Upper lobe of left lung (tissue), 6 donors: ENCODE measurements around the gene CCDC171. TPM values are rescaled to one million over a fixed set of nuclear protein-coding genes. Genes with fewer than 3 reads are reported as not detected.

Experiments
- ATAC-seq, 2 donors: fragments of 200-7000 bp; cut with Tn5 transposase; one replicate each; pipeline ENCODE4 v1.9.1; 2022; ENCODE audit warnings: mild to moderate bottlenecking in 2 of 2, moderate library complexity in 2 of 2; ENCODE audit not compliant: low FRiP score in 2 of 2
- DNase-seq, 2 donors: peaks; one replicate each; pipeline ENCODE4 v3.0.0-alpha.2; 2019 to 2020
- H3K27ac ChIP-seq, 4 donors: fragments of 200-600 bp; sonication (generic); one replicate each; pipeline ENCODE4 v1.5.1; 2016 to 2019
- H3K27me3 ChIP-seq, 4 donors: fragments of 200-600 bp; sonication (generic); one replicate each; pipeline ENCODE4 v1.5.1; 2017 to 2019
- H3K36me3 ChIP-seq, 4 donors: fragments of 200-600 bp; sonication (generic); one replicate each; pipeline ENCODE4 v1.5.1; 2016 to 2019
- H3K4me1 ChIP-seq, 4 donors: fragments of 200-600 bp; sonication (generic); one replicate each; pipeline ENCODE4 v1.5.1; 2018 to 2019
- H3K4me3 ChIP-seq, 4 donors: fragments of 200-600 bp; sonication (generic); one replicate each; pipeline ENCODE4 v1.5.1; 2017 to 2019; ENCODE audit warnings: mild to moderate bottlenecking in 2 of 4, moderate library complexity in 1 of 4
- H3K9me3 ChIP-seq, 4 donors: fragments of 200-600 bp; sonication (generic); one replicate each; pipeline ENCODE4 v1.5.1; 2018 to 2019
- EP300 ChIP-seq, 4 donors: sonication (generic); formaldehyde crosslinking; IDR thresholded peaks; one replicate each; pipeline ENCODE4 v1.5.1; 2017; ENCODE audit warnings: antibody characterized with exemption in 4 of 4, control low read depth in 2 of 4
- POLR2A ChIP-seq, 4 donors: fragments of 450-650 bp; IDR thresholded peaks; one replicate each; pipeline ENCODE4 v1.5.1; 2016 to 2017; ENCODE audit warnings: antibody characterized with exemption in 4 of 4, mild to moderate bottlenecking in 2 of 4
- POLR2AphosphoS5 ChIP-seq, 2 donors: sonication (generic); formaldehyde crosslinking; IDR thresholded peaks; one replicate each; pipeline ENCODE4 v1.5.1; 2017; ENCODE audit warnings: antibody characterized with exemption in 2 of 2
- WGBS, 2 donors: methylation state at CpG; one replicate each; pipeline ENCODE4 v1.1.5; 2017 to 2018; 5-methylcytosine and 5-hydroxymethylcytosine counted together
- total RNA-seq, 6 donors: library from RNA; depleted of rRNA in 4 of 6; stranded (reverse); fragments of >200 nt in 4 of 6; gene quantifications; one replicate each; pipeline versions ENCODE4 v1.1.0 to v1.2.1, GENCODE V29; 2016 to 2021
- TF ChIP-seq, protein P1 (sequence below), 6 experiments: fragments of 450-650 bp in 4 of 6; fragments of 200-600 bp in 2 of 6; sonication (generic) in 2 of 6; IDR thresholded peaks; one replicate each; pipeline ENCODE4 v1.5.1; 2016 to 2019; ENCODE audit warnings: antibody characterized with exemption in 6 of 6
- donor health status: DM: no; HTN: no; CAD: no; lungs with moderate emphysema.
- donor health status: DM: no; HTN: yes; CAD: no; lungs with severe emphysema.

CCDC171 gene
- total RNA-seq, 6 donors from 2014 or later, result 2.4 to 16.8 (median 6.6) TPM

DNA sequence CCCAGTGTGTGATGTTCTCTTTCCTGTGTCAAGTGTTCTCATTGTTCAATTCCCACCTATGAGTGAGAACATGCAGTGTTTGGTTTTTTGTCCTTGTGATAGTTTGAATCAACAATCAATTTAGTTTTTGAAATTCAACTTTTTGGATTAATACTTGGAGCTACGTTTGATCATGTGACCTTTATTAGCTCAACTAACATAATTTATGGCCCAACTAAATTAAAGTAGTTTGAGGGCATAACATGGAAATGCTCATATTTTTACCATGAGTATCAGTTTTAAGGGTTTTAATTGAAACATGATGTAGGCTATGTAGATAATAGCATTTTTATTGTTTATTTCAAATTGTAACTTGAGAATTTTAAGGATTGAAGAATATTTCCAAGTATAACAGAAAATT is 168.0 kb downstream of the CCDC171 start:
- no peak for DNase-seq
- Histone ChIP-seq H3K27ac (no peak overlapping the region), H3K4me1 (no peaks in the 10 kb centered on the region), H3K36me3 (no peaks in the 10 kb centered on the region), H3K9me3 (no peaks in the 10 kb centered on the region), H3K27me3 (no peaks in the 10 kb centered on the region), H3K4me3 (no peak overlapping the region)
- WGBS, 2 donors, result 68 to 71% methylated on average over 1 of the region's 1 CpG
- ATAC-seq, result no peak
- TF ChIP-seq EP300 (IDR thresholded peaks at IDR 0.05), result no peak
- TF ChIP-seq, protein P1, sequence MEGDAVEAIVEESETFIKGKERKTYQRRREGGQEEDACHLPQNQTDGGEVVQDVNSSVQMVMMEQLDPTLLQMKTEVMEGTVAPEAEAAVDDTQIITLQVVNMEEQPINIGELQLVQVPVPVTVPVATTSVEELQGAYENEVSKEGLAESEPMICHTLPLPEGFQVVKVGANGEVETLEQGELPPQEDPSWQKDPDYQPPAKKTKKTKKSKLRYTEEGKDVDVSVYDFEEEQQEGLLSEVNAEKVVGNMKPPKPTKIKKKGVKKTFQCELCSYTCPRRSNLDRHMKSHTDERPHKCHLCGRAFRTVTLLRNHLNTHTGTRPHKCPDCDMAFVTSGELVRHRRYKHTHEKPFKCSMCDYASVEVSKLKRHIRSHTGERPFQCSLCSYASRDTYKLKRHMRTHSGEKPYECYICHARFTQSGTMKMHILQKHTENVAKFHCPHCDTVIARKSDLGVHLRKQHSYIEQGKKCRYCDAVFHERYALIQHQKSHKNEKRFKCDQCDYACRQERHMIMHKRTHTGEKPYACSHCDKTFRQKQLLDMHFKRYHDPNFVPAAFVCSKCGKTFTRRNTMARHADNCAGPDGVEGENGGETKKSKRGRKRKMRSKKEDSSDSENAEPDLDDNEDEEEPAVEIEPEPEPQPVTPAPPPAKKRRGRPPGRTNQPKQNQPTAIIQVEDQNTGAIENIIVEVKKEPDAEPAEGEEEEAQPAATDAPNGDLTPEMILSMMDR (IDR thresholded peaks at IDR 0.05), result no peak
- TF ChIP-seq POLR2A (IDR thresholded peaks at IDR 0.05), result no peak
- no peak for TF ChIP-seq POLR2AphosphoS5 (IDR thresholded peaks at IDR 0.05)

DNA sequence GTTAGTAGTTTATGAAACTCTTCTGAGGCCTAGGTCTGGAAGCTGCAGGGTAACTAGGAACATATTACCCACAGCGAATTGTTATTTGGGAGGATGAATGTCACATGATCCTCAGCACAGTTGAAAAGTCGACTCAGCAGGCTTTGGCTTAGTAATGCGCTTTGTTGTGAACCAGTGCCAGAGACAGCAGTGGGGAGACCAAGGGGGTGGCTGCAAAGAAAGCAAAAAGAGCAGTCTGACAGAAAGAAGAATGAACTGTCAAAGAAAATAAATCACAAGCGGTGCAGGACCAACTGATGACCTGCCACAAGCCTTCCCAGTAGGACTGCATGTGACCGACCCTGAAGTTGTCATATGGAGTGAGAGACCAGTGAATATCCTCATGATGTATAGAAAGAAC is 170.0 kb downstream of the CCDC171 start:
- no peaks in the 10 kb centered on the region for H3K4me1 ChIP-seq
- DNase-seq (no peak), ATAC-seq (no peak)
- 61 to 74% methylated on average over 5 of the region's 5 CpGs for WGBS, 2 donors
- TF ChIP-seq POLR2A (IDR thresholded peaks at IDR 0.05) (no peak), POLR2AphosphoS5 (IDR thresholded peaks at IDR 0.05) (no peak), EP300 (IDR thresholded peaks at IDR 0.05) (no peak)
- TF ChIP-seq, protein P1 (IDR thresholded peaks at IDR 0.05), result no peak
- H3K27me3 ChIP-seq, result no peaks in the 10 kb centered on the region
- H3K36me3 ChIP-seq, result no peaks in the 10 kb centered on the region
- no peak overlapping the region for H3K4me3 ChIP-seq
- H3K9me3 ChIP-seq, result no peaks in the 10 kb centered on the region
- H3K27ac ChIP-seq, result no peak overlapping the region

DNA sequence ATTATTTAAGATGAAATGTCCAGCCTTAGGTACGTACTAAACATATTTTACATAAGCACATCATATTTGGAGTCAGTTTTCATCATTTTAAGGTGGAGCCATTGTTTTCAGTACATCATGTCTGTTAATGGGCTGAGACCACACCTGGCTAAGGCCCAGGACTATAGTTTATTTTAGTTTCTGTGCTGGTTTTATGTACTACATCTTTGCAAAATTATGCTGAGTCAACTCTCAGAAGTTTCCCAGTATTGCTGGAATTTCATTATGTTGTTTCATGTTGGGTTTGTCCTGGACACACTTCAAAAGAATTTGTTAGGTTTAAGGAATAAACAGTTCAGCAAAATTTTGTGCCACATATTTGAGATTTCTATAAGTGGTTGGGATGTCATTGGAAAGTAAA is 171.2 kb downstream of the CCDC171 start:
- TF ChIP-seq POLR2AphosphoS5 (IDR thresholded peaks at IDR 0.05), result no peak
- H3K4me1 ChIP-seq, result no peaks in the 10 kb centered on the region
- H3K27me3 ChIP-seq, result no peaks in the 10 kb centered on the region
- DNase-seq (no peak), ATAC-seq (no peak)
- no peaks in the 10 kb centered on the region for H3K36me3 ChIP-seq
- no peaks in the 10 kb centered on the region for H3K9me3 ChIP-seq
- no peak overlapping the region for H3K4me3 ChIP-seq
- WGBS, 2 donors, result 93 to 95% methylated on average over 1 of the region's 1 CpG
- H3K27ac ChIP-seq, result no peak overlapping the region

DNA sequence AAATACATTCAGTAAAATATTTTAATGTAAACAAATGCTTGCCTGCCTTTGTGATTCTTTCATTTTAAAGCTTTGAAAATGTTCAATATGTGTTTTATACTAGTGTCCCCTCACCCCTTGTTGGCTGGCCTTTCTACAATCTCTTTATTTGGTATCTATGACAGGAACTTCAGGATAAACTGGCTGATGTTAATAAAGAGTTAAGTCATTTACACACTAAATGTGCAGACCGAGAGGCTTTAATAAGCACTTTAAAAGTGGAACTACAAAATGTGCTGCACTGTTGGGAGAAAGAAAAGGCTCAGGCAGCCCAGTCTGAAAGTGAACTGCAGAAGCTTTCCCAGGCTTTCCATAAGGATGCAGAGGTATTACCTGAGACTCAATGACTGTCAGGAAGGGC is 171.8 kb downstream of the CCDC171 start:
- WGBS, 2 donors, result 36 to 60% methylated on average over 1 of the region's 1 CpG
- H3K27ac ChIP-seq, result no peak overlapping the region

DNA sequence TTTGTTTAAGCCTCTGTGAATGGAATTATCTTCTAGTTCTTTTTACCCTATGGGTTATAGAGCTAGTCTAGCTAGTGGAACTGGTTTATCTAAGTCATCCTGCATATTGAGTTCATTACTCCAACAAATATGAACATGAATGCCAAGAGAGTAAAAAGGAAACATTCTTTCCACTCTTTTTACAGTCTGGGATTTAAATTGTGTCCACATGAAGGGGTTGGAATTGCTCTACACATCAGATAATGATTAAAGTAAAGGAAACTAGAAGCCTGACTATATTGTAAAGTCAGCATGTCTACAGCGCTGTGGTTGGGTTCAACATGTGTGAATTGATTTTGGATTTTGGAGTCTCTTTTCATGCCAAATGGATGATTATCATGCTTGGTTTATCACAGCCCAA is 173.1 kb downstream of the CCDC171 start:
- DNase-seq (no peak), ATAC-seq (no peak)
- no peaks in the 10 kb centered on the region for H3K36me3 ChIP-seq
- H3K4me1 ChIP-seq, result no peaks in the 10 kb centered on the region
- H3K4me3 ChIP-seq, result no peak overlapping the region
- TF ChIP-seq EP300 (IDR thresholded peaks at IDR 0.05), result no peak
- no peaks in the 10 kb centered on the region for H3K9me3 ChIP-seq
- no peaks in the 10 kb centered on the region for H3K27me3 ChIP-seq
- WGBS, 2 donors, result 91 to 100% methylated on average over 1 of the region's 1 CpG
- H3K27ac ChIP-seq, result no peak overlapping the region

More for the DNA sequence above, 171.8 kb downstream of the CCDC171 start:
- ATAC-seq (no peak), DNase-seq (no peak)
- Histone ChIP-seq H3K9me3 (no peaks in the 10 kb centered on the region), H3K27me3 (no peaks in the 10 kb centered on the region), H3K4me3 (no peak overlapping the region), H3K36me3 (no peaks in the 10 kb centered on the region), H3K4me1 (no peaks in the 10 kb centered on the region)
- TF ChIP-seq POLR2A (IDR thresholded peaks at IDR 0.05), result no peak
- TF ChIP-seq, protein P1 (IDR thresholded peaks at IDR 0.05), result no peak
- no peak for TF ChIP-seq POLR2AphosphoS5 (IDR thresholded peaks at IDR 0.05)
- no peak for TF ChIP-seq EP300 (IDR thresholded peaks at IDR 0.05)

DNA sequence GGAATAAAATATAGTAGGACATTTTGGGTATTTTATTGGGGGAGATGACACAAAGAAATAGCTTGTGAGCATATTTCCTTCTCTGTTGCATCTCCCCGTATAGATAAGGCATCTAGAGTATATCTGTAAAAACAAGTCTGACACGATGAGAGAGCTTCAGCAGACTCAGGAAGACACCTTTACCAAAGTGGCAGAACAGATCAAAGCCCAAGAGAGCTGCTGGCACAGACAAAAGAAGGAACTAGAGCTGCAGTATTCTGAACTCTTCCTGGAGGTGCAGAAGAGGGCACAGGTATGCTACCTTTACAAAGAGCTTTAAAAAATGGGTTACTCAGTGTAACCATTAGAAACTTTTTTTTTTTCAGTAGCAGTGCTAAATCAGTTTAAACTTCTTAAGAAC is 176.7 kb downstream of the CCDC171 start:
- WGBS, 2 donors, result 64 to 67% methylated on average over 2 of the region's 2 CpGs
- no peak for DNase-seq
- Histone ChIP-seq H3K9me3 (no peaks in the 10 kb centered on the region), H3K27me3 (no peaks in the 10 kb centered on the region), H3K27ac (no peak overlapping the region), H3K4me3 (no peak overlapping the region), H3K36me3 (no peaks in the 10 kb centered on the region), H3K4me1 (no peaks in the 10 kb centered on the region)
- ATAC-seq, result no peak
- no peak for TF ChIP-seq EP300 (IDR thresholded peaks at IDR 0.05)
- TF ChIP-seq, protein P1 (IDR thresholded peaks at IDR 0.05), result no peak
- TF ChIP-seq POLR2AphosphoS5 (IDR thresholded peaks at IDR 0.05), result no peak
- no peak for TF ChIP-seq POLR2A (IDR thresholded peaks at IDR 0.05)
